ENCODE results near the gene CSPG4. TPM values are rescaled to one million over a fixed set of nuclear protein-coding genes. Genes with fewer than 3 reads are reported as not detected.

Gene CSPG4
- total and polyA plus RNA-seq, 10 donors, result 0.89 to 28.6 (median 7.4) TPM

DNA sequence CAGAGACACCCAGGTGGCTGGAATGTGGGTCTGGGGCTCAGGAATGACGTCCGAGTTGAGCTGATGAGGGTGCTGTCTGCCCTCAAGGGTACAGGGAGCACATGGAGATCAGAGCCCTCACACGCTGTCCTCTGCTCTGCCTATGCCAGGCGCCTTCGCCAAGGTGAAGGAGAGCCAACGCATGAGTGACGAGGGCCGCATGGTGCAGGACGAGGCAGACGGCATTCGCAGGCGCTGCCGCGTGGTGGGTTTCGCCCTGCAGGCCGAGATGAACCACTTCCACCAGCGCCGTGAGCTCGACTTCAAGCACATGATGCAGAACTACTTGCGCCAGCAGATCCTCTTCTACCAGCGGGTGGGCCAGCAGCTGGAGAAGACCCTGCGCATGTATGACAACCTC, 55.8 kb downstream of the CSPG4 start:
- no peak for TF ChIP-seq POLR2A (IDR thresholded peaks at IDR 0.05)
- TF ChIP-seq POLR2AphosphoS5 (IDR thresholded peaks at IDR 0.05), result no peak
- H3K36me3 ChIP-seq, result peaks cover 0 to 30% (median 6%) of the 10 kb centered on the region in 6 donors
- peaks cover 11 to 79% (median 40%) of the 10 kb centered on the region in 6 donors for H3K4me1 ChIP-seq
- no peak overlapping the region for H3K4me3 ChIP-seq
- intact Hi-C loops (cut with DNase I; ENCODE audit: low total_unique reads), result no loop called here
- no peaks in the 10 kb centered on the region for H3K27me3 ChIP-seq (replicated peaks in 1 of 7)
- no peak overlapping the region for H3K27ac ChIP-seq
- WGBS, 5 donors, result 92 to 95% (median 94%) methylated on average over 13 to 22 of the region's 22 CpGs
- H3K9me3 ChIP-seq, result no peaks in the 10 kb centered on the region
- no peak for DNase-seq

DNA sequence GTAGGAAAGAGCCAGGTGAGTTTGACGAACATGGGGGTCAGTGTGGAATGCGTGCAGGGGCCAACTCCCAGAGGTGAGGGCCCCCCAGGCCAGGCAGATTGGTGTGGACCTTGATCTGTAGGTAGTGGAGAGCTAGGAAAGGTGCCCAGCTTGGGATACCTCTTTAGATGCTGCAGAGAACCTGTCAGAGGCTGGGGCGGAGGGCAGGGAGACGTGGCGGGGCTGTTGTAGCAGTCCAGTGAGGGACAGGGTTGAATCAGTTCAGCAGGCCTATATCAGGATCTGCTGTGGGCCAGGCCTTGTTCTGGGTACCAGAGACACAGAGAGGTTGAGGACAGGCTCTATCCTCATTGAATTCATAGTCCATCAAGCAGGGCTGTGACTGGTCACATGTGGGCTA, 56.3 kb downstream of the CSPG4 start:
- Histone ChIP-seq H3K36me3 (peaks cover 0 to 30% (median 6%) of the 10 kb centered on the region in 6 donors), H3K4me3 (no peak overlapping the region), H3K9me3 (no peaks in the 10 kb centered on the region), H3K27me3 (replicated peaks in 1 of 7) (no peaks in the 10 kb centered on the region), H3K4me1 (peaks cover 13 to 79% (median 44%) of the 10 kb centered on the region in 6 donors), H3K27ac (no peak overlapping the region)
- TF ChIP-seq, protein P1, sequence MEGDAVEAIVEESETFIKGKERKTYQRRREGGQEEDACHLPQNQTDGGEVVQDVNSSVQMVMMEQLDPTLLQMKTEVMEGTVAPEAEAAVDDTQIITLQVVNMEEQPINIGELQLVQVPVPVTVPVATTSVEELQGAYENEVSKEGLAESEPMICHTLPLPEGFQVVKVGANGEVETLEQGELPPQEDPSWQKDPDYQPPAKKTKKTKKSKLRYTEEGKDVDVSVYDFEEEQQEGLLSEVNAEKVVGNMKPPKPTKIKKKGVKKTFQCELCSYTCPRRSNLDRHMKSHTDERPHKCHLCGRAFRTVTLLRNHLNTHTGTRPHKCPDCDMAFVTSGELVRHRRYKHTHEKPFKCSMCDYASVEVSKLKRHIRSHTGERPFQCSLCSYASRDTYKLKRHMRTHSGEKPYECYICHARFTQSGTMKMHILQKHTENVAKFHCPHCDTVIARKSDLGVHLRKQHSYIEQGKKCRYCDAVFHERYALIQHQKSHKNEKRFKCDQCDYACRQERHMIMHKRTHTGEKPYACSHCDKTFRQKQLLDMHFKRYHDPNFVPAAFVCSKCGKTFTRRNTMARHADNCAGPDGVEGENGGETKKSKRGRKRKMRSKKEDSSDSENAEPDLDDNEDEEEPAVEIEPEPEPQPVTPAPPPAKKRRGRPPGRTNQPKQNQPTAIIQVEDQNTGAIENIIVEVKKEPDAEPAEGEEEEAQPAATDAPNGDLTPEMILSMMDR (IDR thresholded peaks at IDR 0.05 in 8 of 11, conservative IDR thresholded peaks at IDR 0.05 in 3 of 11), result no peak
- no peak for TF ChIP-seq POLR2A (IDR thresholded peaks at IDR 0.05)
- TF ChIP-seq POLR2AphosphoS5 (IDR thresholded peaks at IDR 0.05), result no peak
- intact Hi-C loops (cut with DNase I; ENCODE audit: low total_unique reads), result no loop called here
- DNase-seq, result no peak
- 86 to 96% (median 93%) methylated on average over 5 of the region's 5 CpGs for WGBS, 5 donors

DNA sequence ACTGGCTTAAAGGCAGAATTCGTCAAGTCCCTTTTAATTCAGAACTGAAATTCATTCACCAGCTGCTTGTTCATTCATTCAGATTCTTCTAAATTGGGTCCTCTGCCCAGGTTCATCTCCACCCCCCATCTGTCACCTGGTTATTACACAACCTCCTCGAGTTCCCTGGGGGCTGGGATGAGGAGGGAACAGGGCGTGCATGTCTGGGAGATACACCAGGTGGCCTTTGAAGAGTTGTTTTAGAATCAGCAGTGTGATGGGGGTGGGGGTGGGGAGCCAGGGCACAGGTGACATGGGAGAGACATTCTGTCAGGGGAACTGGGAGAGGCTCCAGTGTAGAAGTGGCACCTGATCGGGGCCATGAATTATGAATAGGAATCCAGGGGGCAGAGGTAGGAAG, 56.7 kb downstream of the CSPG4 start:
- peaks cover 17 to 79% (median 46%) of the 10 kb centered on the region in 6 donors for H3K4me1 ChIP-seq
- 71 to 81% (median 78%) methylated on average over 4 of the region's 4 CpGs for WGBS, 5 donors
- no peak overlapping the region for H3K27ac ChIP-seq
- no peak overlapping the region for H3K4me3 ChIP-seq
- H3K27me3 ChIP-seq (replicated peaks in 1 of 7), result no peaks in the 10 kb centered on the region
- no peaks in the 10 kb centered on the region for H3K9me3 ChIP-seq
- peaks cover 0 to 30% (median 6%) of the 10 kb centered on the region in 6 donors for H3K36me3 ChIP-seq
- intact Hi-C loops (cut with DNase I; ENCODE audit: low total_unique reads), result no loop called here
- no peak for DNase-seq
- TF ChIP-seq, protein P1 (IDR thresholded peaks at IDR 0.05 in 8 of 11, conservative IDR thresholded peaks at IDR 0.05 in 3 of 11), result no peak
- TF ChIP-seq POLR2AphosphoS5 (IDR thresholded peaks at IDR 0.05) (no peak), POLR2A (IDR thresholded peaks at IDR 0.05) (no peak)

DNA sequence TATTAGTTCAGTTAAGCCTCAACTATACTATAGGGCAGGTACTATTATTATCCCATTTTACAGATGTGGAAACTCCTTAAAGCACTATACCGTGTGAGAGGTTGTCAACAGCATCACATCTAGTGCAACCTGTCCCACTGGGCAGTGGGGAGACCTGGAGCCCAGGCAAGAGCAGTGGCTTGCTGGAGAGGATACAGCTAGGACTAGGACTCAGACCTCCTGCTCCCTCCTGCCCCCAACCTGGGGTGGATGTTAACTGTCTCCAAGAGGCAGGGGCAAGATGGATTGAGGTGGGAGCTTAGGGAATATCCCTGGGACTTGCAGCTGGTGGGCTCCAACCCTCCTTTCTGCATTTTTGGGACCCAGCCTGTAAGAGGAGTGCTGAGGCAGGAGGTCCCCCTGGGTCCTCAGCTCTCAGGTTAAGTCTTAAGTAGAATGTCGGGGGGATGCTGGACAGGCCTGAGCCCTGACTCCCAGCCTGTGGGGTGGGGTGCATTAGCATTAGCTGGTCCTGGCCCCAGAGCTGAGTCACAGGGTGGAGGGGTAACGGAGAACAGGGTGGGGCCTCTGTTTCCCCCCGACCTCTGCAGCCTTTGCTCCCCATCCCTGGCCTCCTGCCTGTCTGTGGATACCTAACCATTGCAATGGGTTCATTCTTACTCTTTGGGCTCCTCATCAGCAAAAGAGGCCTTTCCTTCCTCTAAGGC, 58.3 kb downstream of the CSPG4 start:
- Histone ChIP-seq H3K27me3 (replicated peaks in 1 of 7) (no peaks in the 10 kb centered on the region), H3K27ac (no peak overlapping the region), H3K36me3 (peaks cover 0 to 32% (median 6%) of the 10 kb centered on the region in 6 donors), H3K9me3 (no peaks in the 10 kb centered on the region), H3K4me1 (peaks cover 30 to 79% (median 53%) of the 10 kb centered on the region in 6 donors), H3K4me3 (no peak overlapping the region)
- TF ChIP-seq, protein P1 (IDR thresholded peaks at IDR 0.05 in 8 of 11, conservative IDR thresholded peaks at IDR 0.05 in 3 of 11), result no peak
- TF ChIP-seq POLR2A (IDR thresholded peaks at IDR 0.05), result no peak
- no peak for TF ChIP-seq POLR2AphosphoS5 (IDR thresholded peaks at IDR 0.05)
- intact Hi-C loops (cut with DNase I; ENCODE audit: low total_unique reads), result no loop called here
- DNase-seq, result no peak
- WGBS, 5 donors, result 66 to 91% (median 72%) methylated on average over 4 of the region's 4 CpGs
